GM19240 (cell line): ENCODE results near the gene NCOA7.
"Not testable (repeated sequence)": the region's sequence is repeated elsewhere in the genome, so short reads cannot be mapped to it uniquely, and the experiment has no call there.

Experiments
- DNase-seq: peaks from one replicate; pipeline ENCODE4 v3.0.0; 2011; ENCODE audit warnings: low spot score; ENCODE audit not compliant: insufficient read length

The NCOA7 gene

GRCh38 chr6:125945378-125946141 is 154.8 kb downstream of the NCOA7 start:
- DNase-seq = no peak

GRCh38 chr6:125947615-125948014 is 156.9 kb downstream of the NCOA7 start:
- no peak for DNase-seq

- DNase-seq = no peak
These were observed 157.7 kb downstream of the NCOA7 start for GRCh38 chr6:125948455-125948854.

GRCh38 chr6:125949069-125949468 is 158.3 kb downstream of the NCOA7 start:
- DNase-seq = no peak

- DNase-seq = no peak
These were observed 159.5 kb downstream of the NCOA7 start for GRCh38 chr6:125950293-125950692.

GRCh38 chr6:125950716-125951115 is 160.0 kb downstream of the NCOA7 start:
- not testable (repeated sequence) for DNase-seq

GRCh38 chr6:125951323-125951722 is 160.6 kb downstream of the NCOA7 start:
- no peak for DNase-seq

GRCh38 chr6:125952764-125953501 is 162.2 kb downstream of the NCOA7 start:
- no peak for DNase-seq

GRCh38 chr6:125953502-125953875 is 162.7 kb downstream of the NCOA7 start:
- DNase-seq = no peak

- no peak for DNase-seq
These were observed 164.1 kb downstream of the NCOA7 start for GRCh38 chr6:125954735-125955339.

GRCh38 chr6:125955973-125956372 is 165.2 kb downstream of the NCOA7 start:
- no peak for DNase-seq

GRCh38 chr6:125956506-125957390 is 166.0 kb downstream of the NCOA7 start, which contains the start of gene HINT3:
HINT3 (plus strand) TSS chr6:125956770; CDS start chr6:125956978, 208 bp downstream.
- peak; percentile 88 for DNase-seq

- DNase-seq = no peak
These were observed 166.6 kb downstream of the NCOA7 start for GRCh38 chr6:125957391-125957693.

GRCh38 chr6:125957845-125958244 is 167.1 kb downstream of the NCOA7 start:
- DNase-seq = no peak

- no peak for DNase-seq
These were observed 168.3 kb downstream of the NCOA7 start for GRCh38 chr6:125959041-125959440.

GRCh38 chr6:125961117-125961516 is 170.4 kb downstream of the NCOA7 start:
- no peak for DNase-seq

GRCh38 chr6:125962900-125963497 is 172.2 kb downstream of the NCOA7 start:
- no peak for DNase-seq

- DNase-seq = no peak
These were observed 173.1 kb downstream of the NCOA7 start for GRCh38 chr6:125963817-125964216.

GRCh38 chr6:125966569-125966968 is 175.8 kb downstream of the NCOA7 start:
- no peak for DNase-seq

GRCh38 chr6:125968493-125968892 is 177.7 kb downstream of the NCOA7 start:
- DNase-seq = no peak

- no peak for DNase-seq
These were observed 180.0 kb downstream of the NCOA7 start for GRCh38 chr6:125970760-125971159.
